HG03039 (cell line): ENCODE data around the gene TRAPPC14.
A peak's percentile ranks its signal among the peaks of the same experiment; 100 is the strongest.
"Not testable (repeated sequence)": the region's sequence is repeated elsewhere in the genome, so short reads cannot be mapped to it uniquely, and the experiment has no call there.

Experiments
- ATAC-seq: cut with Tn5 transposase; IDR thresholded peaks from one replicate; pipeline ENCODE4 v1.9.1; 2021; ENCODE audit warnings: mild to moderate bottlenecking, moderate library complexity; ENCODE audit not compliant: unreplicated experiment

Gene TRAPPC14

GRCh38 chr7:100154651-100155491 is 3.7 kb downstream of the TRAPPC14 start:
- no peak for ATAC-seq

- ATAC-seq: no peak
Measured at GRCh38 chr7:100153708-100154535, 4.6 kb downstream of the TRAPPC14 start.

DNA sequence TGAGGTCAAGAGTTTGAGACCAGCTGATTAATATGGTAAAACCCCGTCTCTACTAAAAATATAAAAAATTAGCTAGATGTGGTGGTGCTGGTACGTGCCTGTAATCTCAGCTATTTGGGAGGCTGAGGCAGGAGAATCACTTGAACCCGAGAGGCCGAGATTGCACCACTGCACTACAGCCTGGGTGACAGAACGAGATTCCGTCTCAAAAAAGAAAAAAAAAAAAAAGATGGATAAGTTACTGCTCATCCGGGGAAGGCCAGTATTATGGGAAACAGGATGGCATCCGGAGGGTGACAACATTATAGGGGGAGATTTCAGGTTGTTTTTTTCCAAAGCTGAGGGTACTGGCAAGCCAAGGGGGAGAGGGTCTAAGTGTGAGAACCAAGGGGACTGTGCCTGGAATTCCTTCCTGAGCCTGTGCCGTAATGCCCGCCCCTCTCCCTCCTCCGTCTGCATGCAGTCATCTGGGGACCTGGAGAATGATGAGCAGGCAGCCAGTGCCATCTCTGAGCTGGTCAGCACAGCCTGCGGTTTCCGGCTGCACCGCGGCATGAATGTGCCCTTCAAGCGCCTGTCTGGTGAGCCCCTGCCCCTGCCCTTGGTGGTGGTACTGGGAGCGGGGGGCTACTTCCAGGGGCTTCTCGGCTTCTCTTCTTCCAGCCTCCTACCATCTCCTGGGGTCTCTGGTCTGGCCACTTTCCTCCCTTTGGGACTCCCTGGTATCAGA is 5.4 kb downstream of the TRAPPC14 start:
- no peak for ATAC-seq

DNA sequence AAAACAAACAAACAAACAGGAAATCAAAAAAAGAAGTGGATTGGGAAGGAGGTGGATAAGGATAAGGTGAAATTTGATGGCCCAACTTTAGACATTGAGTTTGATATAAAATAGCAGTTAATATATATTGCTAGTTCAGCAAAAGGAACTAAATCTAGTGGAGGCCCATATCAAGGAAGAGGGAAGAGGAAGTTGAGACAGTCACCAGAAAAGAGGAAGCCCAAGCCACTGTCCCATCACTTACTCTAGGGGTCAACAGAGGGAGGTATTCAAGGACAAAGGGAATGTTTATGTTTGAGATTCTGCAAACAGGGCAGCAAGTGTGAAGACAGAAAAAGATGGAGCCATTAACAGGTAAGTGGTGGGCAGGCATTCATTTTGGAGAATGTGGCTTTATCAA is 6.1 kb downstream of the TRAPPC14 start:
- ATAC-seq: no peak

- ATAC-seq: peak; percentile 96
Measured at GRCh38 chr7:100148559-100149328, 9.8 kb downstream of the TRAPPC14 start, which contains the start of gene LAMTOR4. LAMTOR4 (plus strand) TSS chr7:100148918; CDS start chr7:100148973, 55 bp downstream.

- no peak for ATAC-seq
Measured at GRCh38 chr7:100148225-100148558, 10.3 kb downstream of the TRAPPC14 start.

GRCh38 chr7:100147278-100147677 is 11.2 kb downstream of the TRAPPC14 start:
- ATAC-seq: no peak

DNA sequence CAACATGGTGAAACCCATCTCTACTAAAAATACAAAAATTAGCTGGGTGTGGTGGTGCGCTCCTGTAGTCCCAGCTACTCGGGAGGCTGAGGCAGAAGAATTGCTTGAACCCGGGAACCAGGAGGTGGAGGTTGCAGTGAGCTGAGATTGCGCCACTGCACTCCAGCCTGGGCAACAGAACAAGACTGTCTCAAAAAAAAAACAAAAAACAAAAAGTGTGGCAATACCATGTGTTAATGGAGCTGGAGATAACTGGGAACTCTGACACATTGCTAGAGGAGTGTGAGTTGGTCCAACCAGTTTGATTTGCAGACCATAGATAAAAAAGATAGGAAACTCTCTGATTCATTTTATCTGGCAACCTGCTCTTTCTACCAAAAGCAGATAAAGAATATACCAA is 12.2 kb downstream of the TRAPPC14 start:
- not testable (repeated sequence) for ATAC-seq

GRCh38 chr7:100142461-100142860 is 16.1 kb downstream of the TRAPPC14 start:
- ATAC-seq: no peak

DNA sequence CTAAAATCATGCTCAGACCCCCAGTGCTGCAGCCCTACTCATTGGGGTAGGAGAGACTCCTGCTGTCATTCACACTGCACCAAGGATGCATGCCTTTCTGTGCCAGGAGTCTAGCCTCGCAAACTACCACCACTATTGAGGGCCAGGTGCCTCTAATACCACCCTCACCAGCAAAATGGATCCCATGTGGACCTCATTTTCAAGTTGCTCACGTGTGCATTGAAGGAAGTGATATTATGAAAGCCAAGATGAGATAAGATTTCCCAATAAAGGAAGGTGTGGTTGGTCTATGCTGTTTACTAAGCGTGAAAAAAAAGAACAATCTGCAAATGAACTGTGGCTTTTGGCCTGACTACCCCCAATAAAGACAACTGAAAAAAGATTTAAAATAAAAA is 17.0 kb downstream of the TRAPPC14 start:
- ATAC-seq: no peak

- ATAC-seq: no peak
Measured at GRCh38 chr7:100137851-100138760, 20.4 kb downstream of the TRAPPC14 start.

- peak; percentile 58 for ATAC-seq
Measured at GRCh38 chr7:100132697-100133151, 25.8 kb downstream of the TRAPPC14 start.

- ATAC-seq: no peak
Measured at GRCh38 chr7:100132126-100132525, 26.4 kb downstream of the TRAPPC14 start.

DNA sequence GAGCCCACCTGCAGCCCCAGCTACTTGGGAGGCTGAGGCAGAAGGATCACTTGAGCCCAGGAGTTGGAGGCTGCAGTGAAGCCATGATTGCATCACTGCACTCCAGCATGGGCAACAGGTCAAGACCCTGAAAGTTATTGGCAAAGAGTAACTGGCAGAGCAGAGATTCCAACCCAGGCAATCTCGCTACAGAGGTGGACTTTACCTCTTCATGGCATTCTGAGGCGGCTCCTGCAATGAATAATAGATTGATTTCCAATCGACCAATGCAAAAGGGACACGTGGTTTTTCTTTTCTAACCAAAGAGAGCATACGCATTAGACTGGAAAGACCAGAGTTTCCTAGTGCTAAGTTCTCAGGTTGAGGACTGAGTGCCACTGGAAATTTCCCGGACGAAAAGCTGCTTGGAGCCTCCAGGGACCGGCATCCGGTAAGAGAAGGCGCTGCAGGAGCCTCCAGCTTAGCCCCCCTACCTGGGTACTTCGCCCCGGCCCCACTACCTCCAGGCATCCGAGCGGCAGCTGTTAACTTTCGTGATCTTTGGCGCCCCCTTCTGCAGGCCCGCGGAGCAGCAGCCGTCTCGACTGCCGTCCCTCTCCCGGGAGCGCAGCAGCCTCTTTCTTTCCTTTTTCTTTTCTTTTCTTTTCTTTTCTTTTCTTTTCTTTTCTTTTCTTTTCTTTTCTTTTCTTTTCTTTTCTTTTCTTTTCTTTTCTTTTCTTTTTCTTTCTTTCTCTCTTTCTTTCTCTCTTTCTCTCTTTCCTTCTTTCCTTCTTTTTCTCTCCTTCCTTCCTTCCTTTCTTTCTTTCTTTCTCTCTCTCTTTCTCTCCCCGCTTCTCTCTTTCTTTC is 27.7 kb downstream of the TRAPPC14 start:
- no peak for ATAC-seq

- not testable (repeated sequence) for ATAC-seq
Measured at GRCh38 chr7:100130220-100130607, 28.3 kb downstream of the TRAPPC14 start.

- no peak for ATAC-seq
Measured at GRCh38 chr7:100128637-100128963, 29.9 kb downstream of the TRAPPC14 start.

- ATAC-seq: no peak
Measured at GRCh38 chr7:100127866-100128636, 30.5 kb downstream of the TRAPPC14 start.
